GM12878 (cell line): Measurements from ENCODE around the gene ITSN1. TPM values are rescaled to one million over a fixed set of nuclear protein-coding genes. Genes with fewer than 3 reads are reported as not detected.

Experiments used
- BMI1 ChIP-seq: fragments of 450-650 bp; IDR thresholded peaks from 2 replicates; pipeline ENCODE4 v1.6.1; 2016; ENCODE audit warnings: mild to moderate bottlenecking, moderate library complexity, borderline replicate concordance
- CEBPB ChIP-seq, 2 experiments: fragments of 150-350 bp in 1 of 2; IDR thresholded peaks; 2 replicates each; pipeline ENCODE4 v1.6.1; 2012 to 2014; ENCODE audit warnings: low read depth in 2 of 2, low read length in 2 of 2, borderline replicate concordance in 1 of 2, inconsistent platforms in 1 of 2
- CREM ChIP-seq: IDR thresholded peaks from 2 replicates; pipeline ENCODE4 v1.6.1; 2014; ENCODE audit warnings: antibody characterized with exemption, low read depth
- EZH2 ChIP-seq: IDR thresholded peaks from 2 replicates; pipeline ENCODE4 v1.6.1; 2012; ENCODE audit warnings: low read depth, mild to moderate bottlenecking, control low read depth, inconsistent platforms, low read length, borderline replicate concordance; ENCODE audit not compliant: control insufficient read depth
- JUND ChIP-seq: IDR thresholded peaks from 2 replicates; pipeline ENCODE4 v1.6.1; 2012; ENCODE audit warnings: low read depth, mild to moderate bottlenecking, low read length, improper control_type of control experiment, moderate library complexity
- MEF2B ChIP-seq: fragments of 450-650 bp; IDR thresholded peaks from 2 replicates; pipeline ENCODE4 v1.6.1; 2018; ENCODE audit warnings: mild to moderate bottlenecking, moderate library complexity; ENCODE audit not compliant: partially characterized antibody, poor library complexity, severe bottlenecking
- NFXL1 ChIP-seq: fragments of 450-650 bp; IDR thresholded peaks from 2 replicates; pipeline ENCODE4 v1.6.1; 2017; ENCODE audit warnings: antibody characterized with exemption, mild to moderate bottlenecking, borderline replicate concordance
- NRF1 ChIP-seq: conservative IDR thresholded peaks from 2 replicates; pipeline ENCODE4 v1.6.1; 2011; ENCODE audit warnings: mild to moderate bottlenecking, low read depth, low read length, improper control_type of control experiment
- POLR2AphosphoS5 ChIP-seq: IDR thresholded peaks from 2 replicates; pipeline ENCODE4 v1.6.1; 2011; ENCODE audit warnings: mild to moderate bottlenecking, low read length, inconsistent platforms
- POU2F2 ChIP-seq: IDR thresholded peaks from 3 replicates; pipeline ENCODE4 v1.6.1; 2011; ENCODE audit warnings: low read depth, mild to moderate bottlenecking, low read length, borderline replicate concordance
- SMAD5 ChIP-seq: IDR thresholded peaks from 2 replicates; pipeline ENCODE4 v1.6.1; 2016; ENCODE audit warnings: antibody characterized with exemption, low read depth
- ZBTB4 ChIP-seq: fragments of 450-650 bp; formaldehyde crosslinking; IDR thresholded peaks from 2 replicates; pipeline ENCODE4 v1.4.0; 2022; ENCODE audit warnings: mild to moderate bottlenecking, moderate library complexity
- ZNF24 ChIP-seq: fragments of 450-650 bp; IDR thresholded peaks from 2 replicates; pipeline ENCODE4 v1.6.1; 2017; ENCODE audit warnings: antibody characterized with exemption, mild to moderate bottlenecking
- polyA plus RNA-seq, 11 experiments: library from polyadenylated mRNA; depleted of rRNA in 4 of 11; unstranded in 6 of 11; stranded (reverse) in 5 of 11; fragments of >200 nt; fragmentation: Nextera tagmentation in 4 of 11; fragmentation: Illumina TruSeq in 1 of 11; extraction: Ambion mirVana in 4 of 11; extraction: Trizol in 1 of 11; gene quantifications; 1 replicate in 1 of 11; 2 replicates in 10 of 11; pipeline versions ENCODE4 v1.2.1 to v1.2.3, GENCODE V29; 2011 to 2016; ENCODE audit warnings: inconsistent platforms in 2 of 11, missing spikeins in 2 of 11, low read depth in 1 of 11
- total RNA-seq, 4 experiments: library from RNA; depleted of rRNA in 3 of 4; stranded (reverse); fragments of >200 nt in 3 of 4; fragmentation: Illumina TruSeq in 1 of 4; extraction: Trizol in 1 of 4; gene quantifications; 2 replicates each; pipeline versions ENCODE4 v1.2.1 to v1.2.3, GENCODE V29; 2013 to 2021
- TF ChIP-seq, protein P1 (sequence below): IDR thresholded peaks from 2 replicates; pipeline ENCODE4 v1.6.1; 2011; ENCODE audit warnings: borderline replicate concordance, low read depth, mild to moderate bottlenecking, moderate library complexity, mixed read lengths, low read length; ENCODE audit not compliant: insufficient read depth; ENCODE audit errors: extremely low read length
- TF ChIP-seq, protein P2 (sequence below): fragments of 450-650 bp; IDR thresholded peaks from 2 replicates; pipeline ENCODE4 v1.6.1; 2017; ENCODE audit warnings: low read depth, mild to moderate bottlenecking, moderate library complexity

Gene ITSN1
- total and polyA plus RNA-seq, 10 of the 15 experiments (the other 5 are each of a cell fraction or from before 2014, with no cell fraction given), result 0.89 to 10.6 (median 4.8) TPM

DNA sequence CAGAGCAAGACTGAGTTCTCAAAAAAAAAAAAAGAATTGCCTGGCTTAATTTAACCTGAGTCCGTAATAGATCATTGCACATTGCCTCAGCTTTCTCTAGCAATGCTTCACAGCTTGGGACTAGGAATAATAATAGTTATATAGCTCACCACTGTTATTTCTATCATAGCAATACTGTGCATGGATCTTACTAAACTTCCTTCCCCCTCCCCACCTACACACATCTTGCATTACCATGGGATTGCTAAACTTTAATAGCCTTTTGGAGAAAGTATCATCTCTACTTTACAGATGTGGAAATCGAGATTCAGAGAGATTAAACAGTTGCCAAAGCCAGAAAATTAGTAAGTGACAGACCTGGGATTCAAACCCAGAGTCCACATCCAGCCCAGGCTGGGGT is 173.9 kb downstream of the ITSN1 start (continued):
- no peak for TF ChIP-seq POU2F2
- no peak for TF ChIP-seq NRF1
- TF ChIP-seq ZNF24, result no peak
- no peak for TF ChIP-seq CREM
- no peak for TF ChIP-seq POLR2AphosphoS5
- no peak for TF ChIP-seq CEBPB (IDR thresholded peaks at IDR 0.05; ENCODE audit: borderline replicate concordance in 1 of 2, low read depth in 2 of 2, low read length in 2 of 2)
- TF ChIP-seq BMI1, result no peak
- TF ChIP-seq NFXL1, result no peak
- no peak for TF ChIP-seq ZBTB4 (CRISPR knock-in tag)
- TF ChIP-seq EZH2, result no peak
- TF ChIP-seq SMAD5, result no peak
- TF ChIP-seq, protein P1, sequence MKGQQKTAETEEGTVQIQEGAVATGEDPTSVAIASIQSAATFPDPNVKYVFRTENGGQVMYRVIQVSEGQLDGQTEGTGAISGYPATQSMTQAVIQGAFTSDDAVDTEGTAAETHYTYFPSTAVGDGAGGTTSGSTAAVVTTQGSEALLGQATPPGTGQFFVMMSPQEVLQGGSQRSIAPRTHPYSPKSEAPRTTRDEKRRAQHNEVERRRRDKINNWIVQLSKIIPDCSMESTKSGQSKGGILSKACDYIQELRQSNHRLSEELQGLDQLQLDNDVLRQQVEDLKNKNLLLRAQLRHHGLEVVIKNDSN, result no peak
- TF ChIP-seq, protein P2, sequence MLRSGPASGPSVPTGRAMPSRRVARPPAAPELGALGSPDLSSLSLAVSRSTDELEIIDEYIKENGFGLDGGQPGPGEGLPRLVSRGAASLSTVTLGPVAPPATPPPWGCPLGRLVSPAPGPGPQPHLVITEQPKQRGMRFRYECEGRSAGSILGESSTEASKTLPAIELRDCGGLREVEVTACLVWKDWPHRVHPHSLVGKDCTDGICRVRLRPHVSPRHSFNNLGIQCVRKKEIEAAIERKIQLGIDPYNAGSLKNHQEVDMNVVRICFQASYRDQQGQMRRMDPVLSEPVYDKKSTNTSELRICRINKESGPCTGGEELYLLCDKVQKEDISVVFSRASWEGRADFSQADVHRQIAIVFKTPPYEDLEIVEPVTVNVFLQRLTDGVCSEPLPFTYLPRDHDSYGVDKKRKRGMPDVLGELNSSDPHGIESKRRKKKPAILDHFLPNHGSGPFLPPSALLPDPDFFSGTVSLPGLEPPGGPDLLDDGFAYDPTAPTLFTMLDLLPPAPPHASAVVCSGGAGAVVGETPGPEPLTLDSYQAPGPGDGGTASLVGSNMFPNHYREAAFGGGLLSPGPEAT, result no peak
- TF ChIP-seq JUND, result no peak
- no peak for TF ChIP-seq MEF2B
